HEK293T (cell line): ENCODE measurements around the gene PRDM16.

Experiments
- ARNT ChIP-seq: fragments of 450-650 bp; IDR thresholded peaks from 2 replicates; pipeline ENCODE4 v1.6.1; 2017; ENCODE audit warnings: mild to moderate bottlenecking
- BHLHE40 ChIP-seq: fragments of 450-650 bp; IDR thresholded peaks from 2 replicates; pipeline ENCODE4 v1.6.1; 2016; ENCODE audit warnings: mild to moderate bottlenecking, moderate library complexity, borderline replicate concordance
- ELF4 ChIP-seq: fragments of 450-650 bp; IDR thresholded peaks from 2 replicates; pipeline ENCODE4 v1.6.1; 2017; ENCODE audit warnings: antibody characterized with exemption
- FOXA1 ChIP-seq: fragments of 450-650 bp; IDR thresholded peaks from 2 replicates; pipeline ENCODE4 v1.6.1; 2016; ENCODE audit warnings: mild to moderate bottlenecking
- FOXK2 ChIP-seq: fragments of 450-650 bp; IDR thresholded peaks from 2 replicates; pipeline ENCODE4 v1.6.1; 2016; ENCODE audit warnings: mild to moderate bottlenecking
- FOXM1 ChIP-seq: fragments of 450-650 bp; IDR thresholded peaks from 2 replicates; pipeline ENCODE4 v1.6.1; 2017; ENCODE audit warnings: mild to moderate bottlenecking, borderline replicate concordance
- L3MBTL2 ChIP-seq: fragments of 450-650 bp; conservative IDR thresholded peaks from 2 replicates; pipeline ENCODE4 v1.6.1; 2016; ENCODE audit warnings: mild to moderate bottlenecking
- NFRKB ChIP-seq: fragments of 450-650 bp; IDR thresholded peaks from 2 replicates; pipeline ENCODE4 v1.6.1; 2016; ENCODE audit warnings: mild to moderate bottlenecking, moderate library complexity
- SP1 ChIP-seq: fragments of 450-650 bp; IDR thresholded peaks from 2 replicates; pipeline ENCODE4 v1.6.1; 2017
- SUZ12 ChIP-seq: fragments of 450-650 bp; IDR thresholded peaks from 2 replicates; pipeline ENCODE4 v1.6.1; 2016; ENCODE audit warnings: mild to moderate bottlenecking
- TARDBP ChIP-seq: fragments of 450-650 bp; IDR thresholded peaks from 2 replicates; pipeline ENCODE4 v1.6.1; 2016

- no peak for TF ChIP-seq SP1
- TF ChIP-seq FOXM1 = no peak
- TF ChIP-seq BHLHE40 = no peak
- TF ChIP-seq NFRKB = no peak
- TF ChIP-seq FOXA1 = no peak
- TF ChIP-seq L3MBTL2 = no peak
- no peak for TF ChIP-seq ARNT
- TF ChIP-seq TARDBP = no peak
- TF ChIP-seq FOXK2 = no peak
- no peak for TF ChIP-seq ELF4
- no peak for TF ChIP-seq SUZ12
These were observed 360.3 kb downstream of the PRDM16 start for GRCh38 chr1:3429320-3429719.
